ENCODE data around the gene SOX13.

GRCh38 chr1:204062106-204062505 lies 10.8 kb upstream of the SOX13 start:
- TF ChIP-seq POLR2A (IDR thresholded peaks at IDR 0.05; ENCODE audit: low read length), result no peak
- no peak for TF ChIP-seq GATA1 (IDR thresholded peaks at IDR 0.05; ENCODE audit: low read depth, low read length)

Data from erythroblast (primary cell).